Transverse colon (tissue), 4 donors: ENCODE data around the gene NIT1. TPM values are rescaled to one million over a fixed set of nuclear protein-coding genes. Genes with fewer than 3 reads are reported as not detected.

Experiments
- DNase-seq: peaks from one replicate; pipeline ENCODE4 v3.0.0-alpha.2; 2019
- H3K27ac ChIP-seq, 4 donors: fragments of 200-600 bp; sonication (generic); 2 replicates each; pipeline ENCODE4 v1.5.1; 2016 to 2018; ENCODE audit warnings: inconsistent platforms in 4 of 4
- H3K27me3 ChIP-seq: fragments of 200-600 bp; sonication (generic); 2 replicates; pipeline ENCODE4 v1.5.1; 2017; ENCODE audit warnings: inconsistent platforms
- H3K36me3 ChIP-seq, 4 donors: fragments of 200-600 bp; sonication (generic); 2 replicates each; pipeline ENCODE4 v1.5.1; 2017 to 2019; ENCODE audit warnings: inconsistent platforms in 4 of 4
- H3K4me1 ChIP-seq, 4 donors: fragments of 200-600 bp; sonication (generic); 2 replicates each; pipeline ENCODE4 v1.5.1; 2017 to 2020; ENCODE audit warnings: inconsistent platforms in 4 of 4
- H3K4me3 ChIP-seq, 4 donors: fragments of 200-600 bp; sonication (generic); 1 replicate in 1 of 4; 2 replicates in 3 of 4; pipeline versions ENCODE4 v1.5.1 to v1.6.1; 2017 to 2019; ENCODE audit warnings: inconsistent platforms in 4 of 4
- H3K9me3 ChIP-seq, 2 donors: fragments of 200-600 bp; sonication (generic); 2 replicates each; pipeline ENCODE4 v1.5.1; 2017 to 2019; ENCODE audit warnings: inconsistent platforms in 2 of 2
- CTCF ChIP-seq, 5 experiments: fragments of 200-600 bp in 3 of 5; fragments of 450-650 bp in 2 of 5; sonication (generic) in 3 of 5; IDR thresholded peaks; 1 replicate in 2 of 5; 2 replicates in 3 of 5; pipeline ENCODE4 v1.5.1; 2016 to 2017; ENCODE audit warnings: antibody characterized with exemption in 5 of 5, inconsistent platforms in 3 of 5, mild to moderate bottlenecking in 2 of 5, moderate library complexity in 1 of 5
- EP300 ChIP-seq: sonication (generic); formaldehyde crosslinking; IDR thresholded peaks from one replicate; pipeline ENCODE4 v1.6.1; 2017; ENCODE audit warnings: antibody characterized with exemption, low read depth
- POLR2A ChIP-seq: fragments of 450-650 bp; IDR thresholded peaks from one replicate; pipeline ENCODE4 v1.6.1; 2016; ENCODE audit warnings: antibody characterized with exemption, mild to moderate bottlenecking, moderate library complexity
- POLR2AphosphoS5 ChIP-seq, 3 donors: sonication (generic); formaldehyde crosslinking; IDR thresholded peaks; one replicate each; pipeline ENCODE4 v1.6.1; 2016; ENCODE audit warnings: antibody characterized with exemption in 3 of 3
- WGBS, 2 donors: methylation state at CpG; one replicate each; pipeline ENCODE4 v1.1.5; 2018; ENCODE audit warnings: low coverage in 1 of 2; 5-methylcytosine and 5-hydroxymethylcytosine counted together
- in situ Hi-C, 4 donors: fragments of 200-750 bp; cut with MboI; loops; one replicate each; pipeline versions ENCODE4 v1.15.0 to v1.15.1; 2017; ENCODE audit warnings: low sequenced_read_pairs in 3 of 4, low pct_ligation_motif_present in 1 of 4, low pct_unique_long_range_greater_than_20kb in 1 of 4
- intact Hi-C: fragments of 100-400 bp; cut with DNase I; formaldehyde crosslinking; loops from one replicate; pipeline ENCODE4 v1.15.1; 2023; ENCODE audit warnings: low total_unique reads
- total RNA-seq, 4 donors: library from RNA; depleted of rRNA; stranded (reverse); fragments of >200 nt; gene quantifications; one replicate each; pipeline ENCODE4 v1.1.0, GENCODE V29; 2016

NIT1 gene
- total RNA-seq, 4 donors from 2014 or later = 45.6 to 83.0 (median 75.4) TPM

- DNase-seq = no peak
- no peak overlapping the region for H3K27ac ChIP-seq
- TF ChIP-seq POLR2AphosphoS5 (IDR thresholded peaks at IDR 0.05) (no peak), POLR2A (no peak), EP300 (no peak), CTCF (IDR thresholded peaks at IDR 0.05) (no peak)
- H3K36me3 ChIP-seq = no peaks in the 10 kb centered on the region
- H3K4me1 ChIP-seq = peaks cover 3 to 35% (median 5%) of the 10 kb centered on the region in 4 donors
- H3K9me3 ChIP-seq = no peaks in the 10 kb centered on the region
- intact Hi-C loops (no loop called here), in situ Hi-C loops (no loop called here)
- 88% methylated on average over 3 of the region's 3 CpGs; no CpG with 5 or more reads in 1 of the 2 donors for WGBS, 2 donors
- no peaks in the 10 kb centered on the region for H3K27me3 ChIP-seq
- H3K4me3 ChIP-seq = no peak overlapping the region
Observed at GRCh38 chr1:161111117-161111516, 6.8 kb upstream of the NIT1 start.

GRCh38 chr1:161111527-161111926 lies 6.4 kb upstream of the NIT1 start:
- no peak for TF ChIP-seq EP300
- no peak for TF ChIP-seq POLR2A
- TF ChIP-seq CTCF (IDR thresholded peaks at IDR 0.05) = no peak
- TF ChIP-seq POLR2AphosphoS5 (IDR thresholded peaks at IDR 0.05) = no peak

DNA sequence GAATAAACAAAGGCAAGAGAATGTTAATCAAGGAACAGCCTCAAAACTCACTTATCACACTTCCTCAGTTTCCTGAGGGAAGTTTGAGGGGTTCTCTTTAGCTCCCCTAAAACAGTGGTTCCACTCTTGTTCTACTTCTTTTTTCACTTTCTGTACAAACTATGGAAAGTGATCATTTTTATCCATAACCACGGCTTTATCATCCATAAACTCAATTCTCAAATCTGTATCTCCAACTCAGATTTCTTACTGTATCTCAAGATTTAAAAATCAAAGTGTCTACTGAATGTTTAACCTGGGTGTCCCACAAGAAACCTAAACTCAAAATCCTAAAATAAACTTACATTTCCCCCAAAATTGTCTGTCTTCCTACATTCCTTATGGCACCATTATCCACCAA lies 4.0 kb upstream of the NIT1 start:
- in situ Hi-C loops (no loop called here), intact Hi-C loops (no loop called here)
- peaks cover 16 to 51% (median 22%) of the 10 kb centered on the region in 4 donors for H3K4me1 ChIP-seq
- H3K9me3 ChIP-seq = no peaks in the 10 kb centered on the region
- no peaks in the 10 kb centered on the region for H3K27me3 ChIP-seq
- WGBS, 2 donors = 83 to 85% methylated on average over 1 of the region's 1 CpG
- no peaks in the 10 kb centered on the region for H3K36me3 ChIP-seq
- no peak for DNase-seq
- TF ChIP-seq POLR2A (no peak), POLR2AphosphoS5 (IDR thresholded peaks at IDR 0.05) (no peak), EP300 (no peak), CTCF (IDR thresholded peaks at IDR 0.05) (no peak)
- no peak overlapping the region for H3K27ac ChIP-seq
- no peak overlapping the region for H3K4me3 ChIP-seq

More at GRCh38 chr1:161111527-161111926, 6.4 kb upstream of the NIT1 start:
- WGBS, 2 donors = 86% methylated on average over 2 of the region's 2 CpGs; no CpG with 5 or more reads in 1 of the 2 donors
- Histone ChIP-seq H3K9me3 (no peaks in the 10 kb centered on the region), H3K27ac (no peak overlapping the region), H3K27me3 (no peaks in the 10 kb centered on the region), H3K4me3 (no peak overlapping the region), H3K36me3 (no peaks in the 10 kb centered on the region), H3K4me1 (peaks cover 6 to 39% (median 9%) of the 10 kb centered on the region in 4 donors)
- in situ Hi-C loops = no loop called here
- DNase-seq = no peak
- intact Hi-C loops = no loop called here

DNA sequence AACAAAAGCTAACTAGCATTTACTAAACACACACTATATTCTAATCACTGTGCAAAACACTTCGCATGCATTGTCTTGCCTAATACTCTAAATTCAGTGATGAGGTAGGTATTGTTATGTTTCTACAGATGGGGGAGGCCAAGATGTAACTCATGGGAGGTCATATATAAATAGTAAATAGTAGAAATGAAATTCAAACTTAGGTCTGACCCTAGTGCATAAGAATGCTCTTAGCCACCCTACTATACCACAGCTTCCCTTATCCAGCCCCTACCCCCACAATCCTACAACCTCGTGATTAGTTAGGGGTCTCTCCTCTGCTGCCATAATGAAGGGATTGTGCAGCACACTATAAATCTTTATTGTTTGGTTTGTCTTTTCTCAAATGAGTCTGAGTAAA lies 3.3 kb upstream of the NIT1 start:
- DNase-seq = no peak
- peaks cover 22 to 58% (median 28%) of the 10 kb centered on the region in 4 donors for H3K4me1 ChIP-seq
- no peaks in the 10 kb centered on the region for H3K27me3 ChIP-seq
- H3K9me3 ChIP-seq = no peaks in the 10 kb centered on the region
- TF ChIP-seq POLR2A (no peak), CTCF (IDR thresholded peaks at IDR 0.05) (no peak), EP300 (no peak), POLR2AphosphoS5 (IDR thresholded peaks at IDR 0.05) (no peak)
- intact Hi-C loops (no loop called here), in situ Hi-C loops (no loop called here)
- 77 to 83% methylated on average over 2 of the region's 2 CpGs for WGBS, 2 donors
- no peak overlapping the region for H3K27ac ChIP-seq
- no peak overlapping the region for H3K4me3 ChIP-seq
- H3K36me3 ChIP-seq = no peaks in the 10 kb centered on the region
